Spleen (tissue), 11 donors: ENCODE data around the gene KCNJ14. TPM values are rescaled to one million over a fixed set of nuclear protein-coding genes. Genes with fewer than 3 reads are reported as not detected.

Experiments used
- DNase-seq: peaks from one replicate; pipeline ENCODE4 v3.0.0-alpha.2; 2020
- H3K27ac ChIP-seq, 8 donors: fragments of 200-600 bp; sonication (generic) in 7 of 8; 1 replicate in 4 of 8; 2 replicates in 4 of 8; pipeline versions ENCODE4 v1.5.0 to v1.8.0; 2016 to 2021; ENCODE audit warnings: inconsistent platforms in 4 of 8, mild to moderate bottlenecking in 4 of 8, moderate library complexity in 1 of 8
- H3K27me3 ChIP-seq, 7 donors: fragments of 200-600 bp; sonication (generic) in 6 of 7; replicated peaks in 1 of 7; 1 replicate in 4 of 7; 2 replicates in 3 of 7; pipeline versions ENCODE4 v1.5.0 to v1.8.0; 2016 to 2021; ENCODE audit warnings: inconsistent platforms in 3 of 7, mild to moderate bottlenecking in 1 of 7
- H3K36me3 ChIP-seq, 6 donors: fragments of 200-600 bp; sonication (generic) in 5 of 6; 1 replicate in 4 of 6; 2 replicates in 2 of 6; pipeline versions ENCODE4 v1.5.0 to v1.8.0; 2016 to 2021; ENCODE audit warnings: inconsistent platforms in 2 of 6
- H3K4me1 ChIP-seq, 6 donors: fragments of 200-600 bp; sonication (generic) in 5 of 6; 1 replicate in 3 of 6; 2 replicates in 3 of 6; pipeline versions ENCODE4 v1.5.0 to v1.8.0; 2016 to 2021; ENCODE audit warnings: inconsistent platforms in 3 of 6
- H3K4me3 ChIP-seq, 8 donors: fragments of 200-600 bp; sonication (generic) in 7 of 8; 1 replicate in 4 of 8; 2 replicates in 4 of 8; pipeline versions ENCODE4 v1.5.0 to v1.8.0; 2016 to 2021; ENCODE audit warnings: inconsistent platforms in 4 of 8, mild to moderate bottlenecking in 4 of 8, moderate library complexity in 2 of 8
- H3K9me3 ChIP-seq, 8 donors: fragments of 200-600 bp; sonication (generic) in 7 of 8; 1 replicate in 4 of 8; 2 replicates in 4 of 8; pipeline versions ENCODE4 v1.5.0 to v1.8.0; 2016 to 2021; ENCODE audit warnings: inconsistent platforms in 4 of 8
- CTCF ChIP-seq, 11 experiments: fragments of 200-600 bp in 7 of 11; fragments of 450-650 bp in 4 of 11; sonication (generic) in 4 of 11; IDR thresholded peaks in 8 of 11; conservative IDR thresholded peaks in 3 of 11; 1 replicate in 7 of 11; 2 replicates in 4 of 11; pipeline versions ENCODE4 v1.4.0 to v1.8.0; 2016 to 2021; ENCODE audit warnings: antibody characterized with exemption in 11 of 11, inconsistent platforms in 4 of 11, mild to moderate bottlenecking in 1 of 11
- POLR2A ChIP-seq, 3 donors: fragments of 450-650 bp; IDR thresholded peaks; one replicate each; pipeline ENCODE4 v1.5.1; 2017; ENCODE audit warnings: antibody characterized with exemption in 3 of 3, mild to moderate bottlenecking in 1 of 3
- POLR2AphosphoS5 ChIP-seq, 3 donors: sonication (generic); formaldehyde crosslinking; IDR thresholded peaks; one replicate each; pipeline ENCODE4 v1.5.1; 2017; ENCODE audit warnings: antibody characterized with exemption in 3 of 3
- WGBS, 5 donors: extraction: QIAGEN DNeasy Blood & Tissue Kit in 3 of 5; methylation state at CpG; one replicate each; pipeline versions ENCODE4 v1.1.5 to v1.1.7; 2013 to 2018; 5-methylcytosine and 5-hydroxymethylcytosine counted together
- intact Hi-C: fragments of 100-400 bp; cut with DNase I; formaldehyde crosslinking; loops from one replicate; pipeline ENCODE4 v1.15.0; 2023; ENCODE audit warnings: low total_unique reads
- polyA plus RNA-seq, 3 donors: library from polyadenylated mRNA; stranded (reverse); fragments of 200-250 nt; gene quantifications; one replicate each; pipeline ENCODE4 v1.2.1, GENCODE V29; 2013
- total RNA-seq, 7 donors: library from RNA; depleted of rRNA in 3 of 7; stranded (reverse); fragments of >200 nt in 3 of 7; fragmentation: NEBNext Ultra II Directional in 4 of 7; extraction: Animal tissue kit (Norgen Biotek cat#: 25700) in 4 of 7; gene quantifications; one replicate each; pipeline versions ENCODE4 v1.1.0 to v1.2.1, GENCODE V29; 2016 to 2021
- donor health status: healthy with polysubstance abuse.
- donor health status: DM: no; HTN: no; CAD: no; lungs with moderate emphysema.
- donor health status: DM: no; HTN: no; CAD: no.
- donor health status: Bipolar disorder and iron deficiency.
- donor health status: healthy.
- donor health status: DM: no; HTN: no; CAD: no.
- donor health status: DM: yes; HTN: yes; CAD: no.

Gene KCNJ14
- total and polyA plus RNA-seq, 10 donors: 0.26 to 1.4 (median 0.74) TPM

GRCh38 chr19:48511800-48512503 is 56.6 kb downstream of the KCNJ14 start, which contains the start of gene LMTK3:
Gene LMTK3, minus strand, starts transcription at chr19:48511835. Its CDS starts 259 bp downstream, at chr19:48511576.
- Histone ChIP-seq H3K9me3 (no peaks in the 10 kb centered on the region), H3K4me1 (peaks cover 5 to 42% (median 38%) of the 10 kb centered on the region in 6 donors), H3K4me3 (peak within 1 kb of the TSS in 6 of 8 donors; percentile 11 to 81 (median 29)), H3K27ac (peak within 1 kb of the TSS in 4 of 8 donors; percentile 31 to 83 (median 54)), H3K36me3 (no peaks in the 10 kb centered on the region), H3K27me3 (peaks cover 0 to 51% (median 32%) of the 10 kb centered on the region in 7 donors)
- 4 to 11% (median 10%) methylated on average over 19 to 32 of the region's 32 CpGs for WGBS, 5 donors
- peak; percentile 83 for DNase-seq
- TF ChIP-seq POLR2A (IDR thresholded peaks at IDR 0.05): no peak
- TF ChIP-seq POLR2AphosphoS5 (IDR thresholded peaks at IDR 0.05): no peak
- no peak for TF ChIP-seq CTCF (IDR thresholded peaks at IDR 0.05 in 8 of 11, conservative IDR thresholded peaks at IDR 0.05 in 3 of 11)
- intact Hi-C loops: no loop called here

- H3K36me3 ChIP-seq: no peaks in the 10 kb centered on the region
- intact Hi-C loops: no loop called here
- TF ChIP-seq POLR2A (IDR thresholded peaks at IDR 0.05) (no peak), CTCF (IDR thresholded peaks at IDR 0.05 in 8 of 11, conservative IDR thresholded peaks at IDR 0.05 in 3 of 11) (peak in 1 of 11 experiments; percentile 11)
- peaks cover 5 to 42% (median 38%) of the 10 kb centered on the region in 6 donors for H3K4me1 ChIP-seq
- 32 to 46% (median 38%) methylated on average over 18 to 19 of the region's 19 CpGs for WGBS, 5 donors
- peak overlapping the region in 5 of 8 donors; percentile 10 to 81 (median 68) for H3K4me3 ChIP-seq
- H3K27me3 ChIP-seq: peaks cover 0 to 51% (median 32%) of the 10 kb centered on the region in 7 donors
- no peaks in the 10 kb centered on the region for H3K9me3 ChIP-seq
- no peak for DNase-seq
- peak overlapping the region in 3 of 8 donors; percentile 79 to 83 (median 81) for H3K27ac ChIP-seq
Observed at GRCh38 chr19:48512504-48513288, 57.3 kb downstream of the KCNJ14 start.

- intact Hi-C loops: no loop called here
- Histone ChIP-seq H3K36me3 (no peaks in the 10 kb centered on the region), H3K4me1 (peaks cover 5 to 42% (median 38%) of the 10 kb centered on the region in 6 donors), H3K9me3 (no peaks in the 10 kb centered on the region), H3K27me3 (peaks cover 0 to 51% (median 32%) of the 10 kb centered on the region in 7 donors), H3K27ac (peak overlapping the region in 7 of 8 donors; percentile 5 to 83 (median 73)), H3K4me3 (peak overlapping the region; percentile 42 to 81 (median 58))
- 2 to 5% (median 3%) methylated on average over 27 to 54 of the region's 54 CpGs for WGBS, 5 donors
- TF ChIP-seq POLR2A (IDR thresholded peaks at IDR 0.05) (no peak), POLR2AphosphoS5 (IDR thresholded peaks at IDR 0.05) (peak; percentile 54 to 67 (median 65)), CTCF (IDR thresholded peaks at IDR 0.05 in 8 of 11, conservative IDR thresholded peaks at IDR 0.05 in 3 of 11) (no peak)
- DNase-seq: peak; percentile 91
Observed at GRCh38 chr19:48513289-48514122, 58.1 kb downstream of the KCNJ14 start.
